SU-DHL-6 (cell line): ENCODE data around the gene NLN.

ENCODE experiments used
- EZH2phosphoT487 ChIP-seq: fragments of 200-600 bp; sonication (generic), shearing (Covaris generic); conservative IDR thresholded peaks from 2 replicates; pipeline ENCODE4 v1.6.1; 2018; ENCODE audit warnings: mild to moderate bottlenecking, antibody characterized with exemption, low read length, moderate library complexity, mixed read lengths
- TF ChIP-seq, protein P1 (sequence below): fragments of 200-600 bp; sonication (generic); IDR thresholded peaks from one replicate; pipeline ENCODE4 v1.5.1; 2017; ENCODE audit warnings: antibody characterized with exemption, mild to moderate bottlenecking, low read length, moderate library complexity; ENCODE audit not compliant: insufficient read depth, poor library complexity, severe bottlenecking

DNA sequence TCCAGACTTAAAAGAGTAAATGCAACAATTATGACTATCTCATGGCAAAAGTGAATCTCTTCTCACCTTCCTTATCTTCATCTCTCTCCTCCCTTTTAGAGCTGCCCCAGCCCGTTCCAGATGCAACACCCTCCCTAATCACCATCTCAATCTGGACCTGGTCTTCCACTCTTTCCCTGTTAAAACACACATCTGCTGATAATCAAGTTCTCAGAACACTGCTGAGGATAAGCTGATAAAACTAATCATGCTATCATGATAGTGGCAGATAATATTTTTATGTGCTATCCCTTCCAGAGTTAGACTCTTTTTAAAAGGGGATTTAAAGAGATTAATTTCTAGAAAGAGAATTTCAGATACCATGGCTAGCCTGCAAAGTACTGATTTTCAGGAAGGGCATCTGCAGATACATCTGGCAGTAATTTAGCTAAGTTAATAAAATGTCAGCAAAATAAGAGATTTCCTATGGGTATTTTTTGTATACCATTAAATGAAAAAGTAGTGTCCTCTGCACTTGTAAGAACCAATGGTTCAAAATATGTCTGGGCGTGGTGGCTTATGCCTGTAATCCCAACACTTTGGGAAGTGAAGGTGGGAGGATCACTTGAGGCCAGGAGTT is 17.3 kb upstream of the NLN start:
- TF ChIP-seq, protein P1, sequence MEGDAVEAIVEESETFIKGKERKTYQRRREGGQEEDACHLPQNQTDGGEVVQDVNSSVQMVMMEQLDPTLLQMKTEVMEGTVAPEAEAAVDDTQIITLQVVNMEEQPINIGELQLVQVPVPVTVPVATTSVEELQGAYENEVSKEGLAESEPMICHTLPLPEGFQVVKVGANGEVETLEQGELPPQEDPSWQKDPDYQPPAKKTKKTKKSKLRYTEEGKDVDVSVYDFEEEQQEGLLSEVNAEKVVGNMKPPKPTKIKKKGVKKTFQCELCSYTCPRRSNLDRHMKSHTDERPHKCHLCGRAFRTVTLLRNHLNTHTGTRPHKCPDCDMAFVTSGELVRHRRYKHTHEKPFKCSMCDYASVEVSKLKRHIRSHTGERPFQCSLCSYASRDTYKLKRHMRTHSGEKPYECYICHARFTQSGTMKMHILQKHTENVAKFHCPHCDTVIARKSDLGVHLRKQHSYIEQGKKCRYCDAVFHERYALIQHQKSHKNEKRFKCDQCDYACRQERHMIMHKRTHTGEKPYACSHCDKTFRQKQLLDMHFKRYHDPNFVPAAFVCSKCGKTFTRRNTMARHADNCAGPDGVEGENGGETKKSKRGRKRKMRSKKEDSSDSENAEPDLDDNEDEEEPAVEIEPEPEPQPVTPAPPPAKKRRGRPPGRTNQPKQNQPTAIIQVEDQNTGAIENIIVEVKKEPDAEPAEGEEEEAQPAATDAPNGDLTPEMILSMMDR: no peak
- no peak for TF ChIP-seq EZH2phosphoT487
